GM18517 (cell line): ENCODE data around the gene PRKG1.

Source experiments
- ATAC-seq: cut with Tn5 transposase; IDR thresholded peaks from one replicate; pipeline ENCODE4 v1.9.1; 2021; ENCODE audit warnings: mild to moderate bottlenecking, moderate library complexity; ENCODE audit not compliant: unreplicated experiment

PRKG1 gene

GRCh38 chr10:51783941-51784340, 709.7 kb downstream of the PRKG1 start:
- ATAC-seq = no peak

- no peak for ATAC-seq
These were observed 711.9 kb downstream of the PRKG1 start for GRCh38 chr10:51786016-51786683.

GRCh38 chr10:51786684-51787035, 712.4 kb downstream of the PRKG1 start:
- no peak for ATAC-seq

- ATAC-seq = no peak
These were observed 714.0 kb downstream of the PRKG1 start for GRCh38 chr10:51788273-51788672.

- no peak for ATAC-seq
These were observed 714.8 kb downstream of the PRKG1 start for GRCh38 chr10:51789118-51789517.

GRCh38 chr10:51789903-51790302, 715.6 kb downstream of the PRKG1 start:
- no peak for ATAC-seq

- no peak for ATAC-seq
These were observed 718.4 kb downstream of the PRKG1 start for GRCh38 chr10:51792678-51793077.

- ATAC-seq = no peak
These were observed 725.8 kb downstream of the PRKG1 start for GRCh38 chr10:51800121-51800520.

GRCh38 chr10:51800725-51801424, 726.6 kb downstream of the PRKG1 start:
- no peak for ATAC-seq

GRCh38 chr10:51802030-51802429, 727.7 kb downstream of the PRKG1 start:
- ATAC-seq = no peak

GRCh38 chr10:51804866-51805265, 730.6 kb downstream of the PRKG1 start:
- ATAC-seq = no peak

- ATAC-seq = no peak
These were observed 732.0 kb downstream of the PRKG1 start for GRCh38 chr10:51806079-51806835.

- ATAC-seq = no peak
These were observed 733.9 kb downstream of the PRKG1 start for GRCh38 chr10:51808187-51808586.

GRCh38 chr10:51815723-51816122, 741.4 kb downstream of the PRKG1 start:
- no peak for ATAC-seq

GRCh38 chr10:51821045-51821444, 746.8 kb downstream of the PRKG1 start:
- ATAC-seq = no peak

GRCh38 chr10:51821745-51822144, 747.5 kb downstream of the PRKG1 start:
- no peak for ATAC-seq

- peak; percentile 82 for ATAC-seq
These were observed 758.5 kb downstream of the PRKG1 start for GRCh38 chr10:51832652-51833383.

GRCh38 chr10:51834548-51834947, 760.3 kb downstream of the PRKG1 start:
- ATAC-seq = no peak

- no peak for ATAC-seq
These were observed 764.2 kb downstream of the PRKG1 start for GRCh38 chr10:51838471-51838870.

GRCh38 chr10:51843966-51844365, 769.7 kb downstream of the PRKG1 start:
- ATAC-seq = no peak

- ATAC-seq = peak; percentile 82
These were observed 772.7 kb downstream of the PRKG1 start for GRCh38 chr10:51846856-51847506.
